ENCODE results near the gene IMP4. TPM values are rescaled to one million over a fixed set of nuclear protein-coding genes. Genes with fewer than 3 reads are reported as not detected.
A peak's percentile ranks its signal among the peaks of the same experiment; 100 is the strongest.

IMP4 gene
- total and polyA plus RNA-seq, 12 donors = 50.6 to 190 (median 64.6) TPM

DNA sequence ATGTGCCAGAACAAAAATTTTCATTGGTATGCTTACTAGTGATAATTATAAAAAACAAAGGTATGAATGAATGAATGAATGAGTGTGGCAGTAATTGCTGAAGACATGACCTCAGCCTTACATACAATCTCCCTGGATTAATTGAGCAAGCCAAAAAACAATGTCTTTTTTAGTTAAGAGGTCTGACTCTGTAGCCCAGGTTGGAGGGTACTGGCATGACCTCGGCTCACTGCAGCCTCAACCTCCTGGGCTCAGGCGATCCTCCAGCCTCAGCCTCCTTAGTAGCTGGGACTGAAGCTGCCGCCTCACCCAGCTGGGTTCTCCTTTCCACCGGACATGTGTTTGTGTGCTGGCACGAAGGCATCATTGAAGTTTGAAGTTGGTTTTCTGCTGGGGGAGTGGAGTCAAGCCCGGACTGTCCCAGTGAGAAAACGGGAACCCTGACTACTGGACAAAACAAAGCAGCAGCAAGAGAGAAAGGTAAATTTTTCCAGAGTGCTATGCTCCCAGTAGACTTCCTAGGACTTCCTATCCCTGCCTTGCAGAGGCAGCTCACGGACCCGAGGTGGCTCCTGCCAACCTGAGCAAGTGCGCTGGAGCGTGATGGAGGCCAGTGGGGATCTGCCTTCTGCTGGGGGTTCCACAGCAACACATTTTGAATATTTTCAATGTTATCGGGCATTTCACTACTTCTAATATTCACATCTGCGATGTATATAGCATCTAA is 6.4 kb upstream of the IMP4 start:
- DNase-seq = no peak
- peaks cover 0 to 33% (median 0%) of the 10 kb centered on the region in 9 donors for H3K36me3 ChIP-seq
- peaks cover 0 to 24% (median 3%) of the 10 kb centered on the region in 9 donors for H3K4me1 ChIP-seq
- TF ChIP-seq, protein P1, sequence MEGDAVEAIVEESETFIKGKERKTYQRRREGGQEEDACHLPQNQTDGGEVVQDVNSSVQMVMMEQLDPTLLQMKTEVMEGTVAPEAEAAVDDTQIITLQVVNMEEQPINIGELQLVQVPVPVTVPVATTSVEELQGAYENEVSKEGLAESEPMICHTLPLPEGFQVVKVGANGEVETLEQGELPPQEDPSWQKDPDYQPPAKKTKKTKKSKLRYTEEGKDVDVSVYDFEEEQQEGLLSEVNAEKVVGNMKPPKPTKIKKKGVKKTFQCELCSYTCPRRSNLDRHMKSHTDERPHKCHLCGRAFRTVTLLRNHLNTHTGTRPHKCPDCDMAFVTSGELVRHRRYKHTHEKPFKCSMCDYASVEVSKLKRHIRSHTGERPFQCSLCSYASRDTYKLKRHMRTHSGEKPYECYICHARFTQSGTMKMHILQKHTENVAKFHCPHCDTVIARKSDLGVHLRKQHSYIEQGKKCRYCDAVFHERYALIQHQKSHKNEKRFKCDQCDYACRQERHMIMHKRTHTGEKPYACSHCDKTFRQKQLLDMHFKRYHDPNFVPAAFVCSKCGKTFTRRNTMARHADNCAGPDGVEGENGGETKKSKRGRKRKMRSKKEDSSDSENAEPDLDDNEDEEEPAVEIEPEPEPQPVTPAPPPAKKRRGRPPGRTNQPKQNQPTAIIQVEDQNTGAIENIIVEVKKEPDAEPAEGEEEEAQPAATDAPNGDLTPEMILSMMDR (IDR thresholded peaks at IDR 0.05) = no peak
- no peak for ATAC-seq
- H3K9me3 ChIP-seq = no peaks in the 10 kb centered on the region
- peak overlapping the region in 1 of 10 donors; percentile 12 for H3K27ac ChIP-seq
- intact Hi-C loops (cut with DNase I) = loop anchor here in 4 of 10 donors (5.0 to 10.0 kb wide), 4 partner anchors 152 to 182 kb away; partner anchors contain the start of genes MZT2B (in 3 of the 4) and SMPD4 (in 3 of the 4)
- H3K27me3 ChIP-seq = peaks cover 0 to 13% (median 9%) of the 10 kb centered on the region in 7 donors
- WGBS, 2 donors = 74 to 86% methylated on average over 13 of the region's 13 CpGs
- H3K4me3 ChIP-seq = peak overlapping the region in 1 of 10 donors; percentile 28

DNA sequence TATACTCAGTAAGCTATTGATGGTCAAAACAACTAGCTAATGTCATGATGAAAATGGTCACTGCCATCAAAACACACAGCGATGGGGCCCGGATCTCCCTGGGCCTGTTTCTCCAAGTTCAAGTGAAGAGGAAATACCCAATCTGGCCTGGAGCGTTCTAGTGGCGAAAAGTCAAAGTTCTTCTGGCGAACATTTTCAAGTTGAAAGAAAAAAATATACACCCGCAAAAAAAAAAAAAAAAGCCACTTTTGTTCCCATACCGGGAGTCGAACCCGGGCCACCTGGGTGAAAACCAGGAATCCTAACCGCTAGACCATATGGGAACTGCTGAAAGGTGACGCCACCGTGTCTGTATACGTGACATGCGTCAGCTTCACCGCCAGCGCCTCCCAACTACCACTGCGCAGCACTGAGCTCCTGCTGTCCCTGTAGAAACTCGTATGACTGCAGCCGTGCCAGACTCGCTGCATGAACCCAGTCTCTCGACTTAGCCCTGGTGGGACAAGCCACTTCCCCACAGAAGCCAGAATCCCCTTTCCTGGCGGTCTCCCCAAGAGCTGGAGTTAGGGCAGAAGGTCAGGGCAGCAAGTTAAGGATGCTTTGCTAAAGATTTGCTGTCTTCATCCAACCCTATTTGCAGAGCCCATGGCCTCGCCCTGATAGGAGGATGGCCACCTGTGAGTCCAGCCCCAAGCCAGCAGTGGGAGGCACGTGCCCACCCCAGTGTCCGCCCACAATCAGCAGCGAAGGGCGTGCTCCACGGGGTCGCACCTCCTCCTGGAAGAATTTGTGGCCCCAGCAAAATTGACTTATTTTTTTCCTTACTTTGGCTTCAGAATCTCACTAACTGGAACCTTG is 5.6 kb upstream of the IMP4 start:
- intact Hi-C loops (cut with DNase I) = loop anchor here in 4 of 10 donors (5.0 to 10.0 kb wide), 4 partner anchors 152 to 182 kb away; partner anchors contain the start of genes MZT2B (in 3 of the 4) and SMPD4 (in 3 of the 4)
- TF ChIP-seq, protein P1 (IDR thresholded peaks at IDR 0.05) = no peak

DNA sequence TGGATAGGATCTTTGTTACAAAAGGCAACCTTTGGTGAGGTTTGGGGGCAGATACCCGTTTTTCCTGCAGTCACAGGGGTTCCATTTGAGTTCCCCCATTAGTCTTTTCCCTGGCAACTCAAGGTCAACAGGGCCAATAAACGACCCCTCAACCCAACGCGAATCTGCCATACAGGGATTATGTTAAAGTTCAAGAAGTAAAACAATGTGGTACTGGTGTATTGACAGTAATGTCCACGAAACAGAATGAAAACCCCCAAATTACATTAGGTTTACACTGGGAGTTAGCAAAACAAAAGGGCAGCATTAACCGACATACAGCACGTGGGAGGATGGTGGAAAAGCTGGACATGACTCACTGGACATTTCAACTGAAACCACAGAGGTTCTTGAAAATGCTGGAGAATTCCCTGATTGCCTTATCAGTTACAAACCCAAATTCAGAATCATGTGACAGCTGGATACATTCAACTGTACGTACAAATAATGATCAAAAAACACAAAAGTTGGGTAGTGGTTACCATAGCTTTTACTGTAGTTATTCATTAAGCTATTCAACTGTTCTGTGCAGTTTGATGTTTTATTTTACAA is 4.9 kb upstream of the IMP4 start:
- intact Hi-C loops (cut with DNase I) = loop anchor here in 4 of 10 donors (5.0 to 10.0 kb wide), 4 partner anchors 153 to 183 kb away; partner anchors contain the start of genes MZT2B (in 3 of the 4) and SMPD4 (in 3 of the 4)
- H3K4me3 ChIP-seq = peak overlapping the region in 4 of 10 donors; percentile 23 to 34 (median 33)
- H3K27ac ChIP-seq = peak overlapping the region in 3 of 10 donors; percentile 12 to 50 (median 31)
- 64 to 68% methylated on average over 8 of the region's 8 CpGs for WGBS, 2 donors
- H3K36me3 ChIP-seq = peaks cover 0 to 33% (median 0%) of the 10 kb centered on the region in 9 donors
- no peaks in the 10 kb centered on the region for H3K9me3 ChIP-seq
- TF ChIP-seq, protein P1 (IDR thresholded peaks at IDR 0.05) = no peak
- H3K27me3 ChIP-seq = no peaks in the 10 kb centered on the region
- peaks cover 0 to 23% (median 8%) of the 10 kb centered on the region in 9 donors for H3K4me1 ChIP-seq
- DNase-seq = no peak
- ATAC-seq = no peak

More for the DNA sequence above, 5.6 kb upstream of the IMP4 start:
- peak in 7 of 8 donors; percentile 59 to 83 (median 69) for ATAC-seq
- Histone ChIP-seq H3K4me3 (peak overlapping the region in 7 of 10 donors; percentile 14 to 34 (median 28)), H3K9me3 (no peaks in the 10 kb centered on the region), H3K27ac (peak overlapping the region in 5 of 10 donors; percentile 12 to 50 (median 31)), H3K4me1 (peaks cover 0 to 27% (median 8%) of the 10 kb centered on the region in 9 donors), H3K36me3 (peaks cover 0 to 33% (median 0%) of the 10 kb centered on the region in 9 donors), H3K27me3 (peaks cover 0 to 5% (median 2%) of the 10 kb centered on the region in 7 donors)
- peak; percentile 67 to 79 for DNase-seq
- 13 to 22% methylated on average over 29 of the region's 29 CpGs for WGBS, 2 donors

All from heart right ventricle (tissue), 16 donors.